ENCODE results near the gene ADGRE2.
"Not testable (repeated sequence)": the region's sequence is repeated elsewhere in the genome, so short reads cannot be mapped to it uniquely, and the experiment has no call there.

DNA sequence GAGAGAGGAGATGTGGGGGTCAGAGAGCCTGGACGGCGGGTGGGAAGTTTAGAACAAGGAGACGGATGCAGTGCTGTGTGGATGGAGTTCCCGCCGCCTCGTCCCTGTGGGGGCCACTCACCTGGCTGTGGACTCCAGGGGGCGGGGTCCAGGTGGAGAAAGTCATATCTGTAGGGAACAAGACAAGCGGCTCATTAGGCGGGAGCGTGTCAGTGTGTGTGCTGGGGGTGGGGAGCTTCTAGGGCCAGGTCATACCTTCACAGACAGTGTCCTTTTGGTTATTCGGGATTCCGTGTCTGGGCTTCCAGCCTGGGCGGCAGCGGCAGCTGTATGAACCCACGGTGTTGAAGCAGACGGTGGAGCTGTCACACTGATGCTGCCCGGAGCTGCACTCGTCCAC lies 13.0 kb downstream of the ADGRE2 start:
- TF ChIP-seq POLR2AphosphoS5 (IDR thresholded peaks at IDR 0.05; ENCODE audit: borderline replicate concordance, low read depth, low read length); EZH2 (IDR thresholded peaks at IDR 0.05); FOXP2 (optimal IDR thresholded peaks at IDR 0.05; ENCODE audit: control extremely low read depth, extremely low read length, insufficient read depth): not testable (repeated sequence)

Measured in SK-N-MC (cell line).